Lung (tissue), 12 donors: Measurements from ENCODE around the gene PTPRN2. TPM values are rescaled to one million over a fixed set of nuclear protein-coding genes. Genes with fewer than 3 reads are reported as not detected.

Experiments
- ATAC-seq: fragments of 200-7000 bp; cut with Tn5 transposase; one replicate; pipeline ENCODE4 v1.9.1; 2020; ENCODE audit warnings: moderate number of reproducible peaks; ENCODE audit not compliant: insufficient read depth, low FRiP score
- DNase-seq, 3 donors: peaks; one replicate each; pipeline ENCODE4 v3.0.0-alpha.2; 2013 to 2017
- H3K27ac ChIP-seq, 2 donors: one replicate each; pipeline ENCODE4 v1.5.1; 2013; ENCODE audit warnings: mild to moderate bottlenecking in 2 of 2, moderate library complexity in 2 of 2, control low read depth in 1 of 2, inconsistent platforms in 1 of 2, low read depth in 1 of 2, low read length in 1 of 2
- H3K27me3 ChIP-seq, 3 donors: one replicate each; pipeline ENCODE4 v1.5.1; 2013; ENCODE audit warnings: low read length in 2 of 3; ENCODE audit not compliant: control insufficient read depth in 3 of 3, insufficient read depth in 3 of 3
- H3K36me3 ChIP-seq, 4 donors: one replicate each; pipeline ENCODE4 v1.5.1; 2013; ENCODE audit warnings: low read length in 4 of 4, mild to moderate bottlenecking in 1 of 4, moderate library complexity in 1 of 4; ENCODE audit not compliant: control insufficient read depth in 4 of 4, insufficient read depth in 4 of 4
- H3K4me1 ChIP-seq, 5 donors: one replicate each; pipeline ENCODE4 v1.5.1; 2013; ENCODE audit warnings: low read length in 5 of 5, mild to moderate bottlenecking in 2 of 5, moderate library complexity in 1 of 5; ENCODE audit not compliant: control insufficient read depth in 5 of 5, insufficient read depth in 5 of 5
- H3K4me3 ChIP-seq: one replicate; pipeline ENCODE4 v1.5.1; 2013; ENCODE audit warnings: mild to moderate bottlenecking, control low read depth, moderate library complexity
- H3K9ac ChIP-seq, 2 donors: one replicate each; pipeline ENCODE4 v1.5.1; 2013; ENCODE audit warnings: low read length in 2 of 2, control low read depth in 1 of 2; ENCODE audit not compliant: insufficient read depth in 1 of 2
- H3K9me3 ChIP-seq, 4 donors: one replicate each; pipeline ENCODE4 v1.5.1; 2013; ENCODE audit warnings: low read length in 3 of 4, mild to moderate bottlenecking in 1 of 4, moderate library complexity in 1 of 4; ENCODE audit not compliant: control insufficient read depth in 4 of 4, insufficient read depth in 3 of 4
- WGBS, 2 donors: extraction: QIAGEN DNeasy Blood & Tissue Kit; methylation state at CpG; one replicate each; pipeline ENCODE4 v1.1.7; 2013; 5-methylcytosine and 5-hydroxymethylcytosine counted together
- polyA plus RNA-seq, 2 donors: library from polyadenylated mRNA; stranded (reverse); fragments of 200-250 nt; gene quantifications; one replicate each; pipeline ENCODE4 v1.2.1, GENCODE V29; 2013
- total RNA-seq, 2 donors: library from RNA; depleted of rRNA in 1 of 2; stranded (reverse); fragments of >200 nt in 1 of 2; gene quantifications; one replicate each; pipeline ENCODE4 v1.2.1, GENCODE V29; 2014 to 2021
- TF ChIP-seq, protein P1 (sequence below): IDR thresholded peaks from 2 replicates; pipeline ENCODE4 v1.5.1; 2012; ENCODE audit warnings: mild to moderate bottlenecking; ENCODE audit errors: control extremely low read depth, extremely low read depth
- donor health status: control.
- donor health status: control.
- donor health status: Bipolar disorder and iron deficiency.
- donor health status: healthy.
- donor health status: DM: yes; HTN: yes; CAD: no.

The PTPRN2 gene
- total and polyA plus RNA-seq, 4 donors = 2.1 to 7.4 (median 4.4) TPM

DNA sequence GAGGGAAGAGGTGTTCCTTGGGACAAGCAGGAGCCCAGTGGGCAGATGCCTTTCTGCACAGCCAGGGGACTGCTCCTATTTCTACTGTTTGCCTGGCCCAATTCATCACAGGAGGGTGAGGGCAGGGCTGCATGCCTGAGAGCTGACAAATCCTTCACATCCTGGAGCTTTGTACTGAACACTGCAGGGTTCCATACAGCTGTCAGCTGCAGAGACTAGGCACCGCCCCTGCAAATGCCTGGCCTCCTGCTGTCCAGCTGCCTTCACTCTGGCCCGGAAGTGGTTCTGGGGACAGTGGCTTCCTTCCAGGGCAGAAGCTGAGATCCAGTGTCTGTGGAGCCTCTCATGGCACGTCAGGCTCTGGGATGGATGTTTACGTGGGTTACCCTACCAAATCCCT is 780.1 kb downstream of the PTPRN2 start:
- no peak for DNase-seq
- WGBS, 2 donors = 78 to 92% methylated on average over 4 of the region's 4 CpGs
- TF ChIP-seq, protein P1, sequence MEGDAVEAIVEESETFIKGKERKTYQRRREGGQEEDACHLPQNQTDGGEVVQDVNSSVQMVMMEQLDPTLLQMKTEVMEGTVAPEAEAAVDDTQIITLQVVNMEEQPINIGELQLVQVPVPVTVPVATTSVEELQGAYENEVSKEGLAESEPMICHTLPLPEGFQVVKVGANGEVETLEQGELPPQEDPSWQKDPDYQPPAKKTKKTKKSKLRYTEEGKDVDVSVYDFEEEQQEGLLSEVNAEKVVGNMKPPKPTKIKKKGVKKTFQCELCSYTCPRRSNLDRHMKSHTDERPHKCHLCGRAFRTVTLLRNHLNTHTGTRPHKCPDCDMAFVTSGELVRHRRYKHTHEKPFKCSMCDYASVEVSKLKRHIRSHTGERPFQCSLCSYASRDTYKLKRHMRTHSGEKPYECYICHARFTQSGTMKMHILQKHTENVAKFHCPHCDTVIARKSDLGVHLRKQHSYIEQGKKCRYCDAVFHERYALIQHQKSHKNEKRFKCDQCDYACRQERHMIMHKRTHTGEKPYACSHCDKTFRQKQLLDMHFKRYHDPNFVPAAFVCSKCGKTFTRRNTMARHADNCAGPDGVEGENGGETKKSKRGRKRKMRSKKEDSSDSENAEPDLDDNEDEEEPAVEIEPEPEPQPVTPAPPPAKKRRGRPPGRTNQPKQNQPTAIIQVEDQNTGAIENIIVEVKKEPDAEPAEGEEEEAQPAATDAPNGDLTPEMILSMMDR = no peak

DNA sequence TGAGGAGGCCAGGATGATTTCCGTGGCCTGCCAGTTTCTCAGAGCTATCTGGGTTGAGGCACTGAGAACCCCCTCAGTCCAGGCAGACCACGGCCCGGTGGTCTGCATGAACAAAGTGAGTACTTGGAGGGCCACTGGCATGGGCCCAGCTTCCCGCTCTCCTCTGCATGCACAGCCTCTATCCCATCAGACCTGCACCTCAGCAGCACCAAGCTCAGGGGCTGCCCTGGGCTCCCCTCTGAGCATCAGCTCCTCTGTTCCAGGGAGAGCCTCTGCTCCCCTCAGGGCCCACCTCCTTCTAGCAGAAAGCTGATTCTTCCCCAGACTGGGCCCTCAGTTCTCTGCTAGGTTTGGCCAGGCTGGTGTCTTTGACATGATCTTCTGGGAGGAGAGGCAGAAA is 780.9 kb downstream of the PTPRN2 start:
- Histone ChIP-seq H3K27ac (no peak overlapping the region), H3K9me3 (peaks cover 0 to 17% (median 1%) of the 10 kb centered on the region in 4 donors), H3K27me3 (no peaks in the 10 kb centered on the region), H3K9ac (no peak overlapping the region), H3K4me3 (no peak overlapping the region), H3K36me3 (no peaks in the 10 kb centered on the region), H3K4me1 (no peaks in the 10 kb centered on the region)
- DNase-seq = no peak
- 71 to 82% methylated on average over 4 of the region's 4 CpGs for WGBS, 2 donors
- TF ChIP-seq, protein P1 = no peak
- ATAC-seq = no peak

More for the DNA sequence above, 780.1 kb downstream of the PTPRN2 start:
- Histone ChIP-seq H3K4me3 (no peak overlapping the region), H3K27ac (no peak overlapping the region), H3K9me3 (peaks cover 0 to 12% (median 1%) of the 10 kb centered on the region in 4 donors), H3K27me3 (no peaks in the 10 kb centered on the region), H3K9ac (no peak overlapping the region), H3K36me3 (no peaks in the 10 kb centered on the region), H3K4me1 (no peaks in the 10 kb centered on the region)
- ATAC-seq = no peak

DNA sequence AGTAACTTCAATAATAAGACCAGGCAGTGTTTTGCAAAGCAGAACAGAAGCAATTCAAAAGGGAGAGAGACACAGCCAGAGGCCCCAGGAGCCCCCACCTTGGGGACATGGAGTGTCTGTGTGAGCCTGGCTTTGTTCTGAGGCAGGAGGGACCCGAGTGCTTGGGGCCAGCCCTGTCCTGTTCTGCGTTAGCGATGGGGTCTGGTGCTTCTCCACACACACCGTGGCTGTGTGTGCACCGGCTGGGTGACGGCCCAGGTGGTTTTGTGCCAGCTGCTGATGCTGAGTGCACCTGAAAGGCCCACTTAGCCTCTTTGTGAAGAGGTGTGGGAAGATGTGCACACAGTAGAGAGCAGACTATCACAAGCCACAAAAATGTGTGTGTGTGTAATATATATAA is 781.9 kb downstream of the PTPRN2 start:
- Histone ChIP-seq H3K27ac (no peak overlapping the region), H3K4me3 (no peak overlapping the region), H3K36me3 (no peaks in the 10 kb centered on the region), H3K27me3 (no peaks in the 10 kb centered on the region), H3K4me1 (no peaks in the 10 kb centered on the region), H3K9ac (no peak overlapping the region), H3K9me3 (peaks cover 0 to 17% (median 1%) of the 10 kb centered on the region in 4 donors)
- TF ChIP-seq, protein P1 = no peak
- no peak for DNase-seq
- no peak for ATAC-seq
- 65 to 94% methylated on average over 6 of the region's 6 CpGs for WGBS, 2 donors

DNA sequence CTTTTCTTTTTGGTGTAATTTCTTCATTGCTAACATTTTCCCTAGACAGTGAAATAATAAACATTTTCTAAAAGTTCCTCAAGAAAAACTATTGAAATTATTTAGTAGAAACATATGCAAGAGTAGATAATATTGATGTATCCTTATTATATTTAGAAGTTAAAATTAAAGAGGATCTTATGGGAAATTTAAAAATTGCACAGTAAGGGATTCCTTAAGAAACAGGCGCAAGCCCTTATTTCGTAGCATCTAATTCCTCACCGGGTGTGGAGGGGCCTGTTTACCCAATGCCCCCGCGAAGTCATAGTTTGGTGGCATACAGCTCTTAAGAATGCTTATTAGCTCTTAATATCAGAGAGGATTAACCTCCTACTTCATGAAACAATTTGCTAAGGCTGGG is 783.7 kb downstream of the PTPRN2 start:
- WGBS, 2 donors = 96 to 97% methylated on average over 5 of the region's 5 CpGs
- Histone ChIP-seq H3K9ac (no peak overlapping the region), H3K27ac (no peak overlapping the region), H3K4me1 (no peaks in the 10 kb centered on the region), H3K4me3 (no peak overlapping the region), H3K36me3 (no peaks in the 10 kb centered on the region), H3K9me3 (peaks cover 0 to 13% (median 1%) of the 10 kb centered on the region in 4 donors), H3K27me3 (no peaks in the 10 kb centered on the region)
- TF ChIP-seq, protein P1 = no peak
- ATAC-seq (no peak), DNase-seq (no peak)
